ENCODE measurements around the gene PRKAG2. TPM values are rescaled to one million over a fixed set of nuclear protein-coding genes. Genes with fewer than 3 reads are reported as not detected.

The PRKAG2 gene
- polyA plus RNA-seq, 4 donors, result 6.1 to 38.1 (median 33.6) TPM

GRCh38 chr7:151821806-151822540, 54.9 kb downstream of the PRKAG2 start:
- no peak for DNase-seq (ENCODE audit: low read depth in 4 of 4, low spot score in 3 of 4)

- no peak for DNase-seq (ENCODE audit: low read depth in 4 of 4, low spot score in 3 of 4)
Measured at GRCh38 chr7:151821226-151821625, 55.7 kb downstream of the PRKAG2 start.

GRCh38 chr7:151820491-151821105, 56.3 kb downstream of the PRKAG2 start:
- DNase-seq (ENCODE audit: low read depth in 4 of 4, low spot score in 3 of 4), result no peak

GRCh38 chr7:151819866-151820265, 57.0 kb downstream of the PRKAG2 start:
- DNase-seq (ENCODE audit: low read depth in 4 of 4, low spot score in 3 of 4), result no peak

GRCh38 chr7:151818674-151819519, 58.0 kb downstream of the PRKAG2 start:
- no peak for DNase-seq (ENCODE audit: low read depth in 4 of 4, low spot score in 3 of 4)

- DNase-seq (ENCODE audit: low read depth in 4 of 4, low spot score in 3 of 4), result no peak
Measured at GRCh38 chr7:151817981-151818673, 58.8 kb downstream of the PRKAG2 start.

DNA sequence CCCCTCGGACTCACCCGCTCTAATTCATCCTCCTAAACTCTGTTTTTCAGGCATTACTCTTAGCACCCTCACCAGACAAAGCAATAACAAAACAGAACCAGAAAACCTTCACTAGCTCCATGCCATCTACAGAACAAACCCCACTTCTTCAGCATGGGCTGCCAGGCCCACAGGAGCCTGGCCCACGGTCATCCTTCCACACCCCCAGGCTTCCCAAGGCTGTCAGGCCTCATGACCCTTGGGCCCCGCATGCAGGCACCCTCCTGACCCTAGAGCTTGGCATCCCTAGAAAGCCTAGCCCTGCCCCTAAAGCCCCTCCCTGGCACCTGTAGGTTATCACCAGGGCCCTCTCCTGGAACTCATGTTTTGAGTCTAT, 59.6 kb downstream of the PRKAG2 start:
- no peak for DNase-seq (ENCODE audit: low read depth in 4 of 4, low spot score in 3 of 4)

DNA sequence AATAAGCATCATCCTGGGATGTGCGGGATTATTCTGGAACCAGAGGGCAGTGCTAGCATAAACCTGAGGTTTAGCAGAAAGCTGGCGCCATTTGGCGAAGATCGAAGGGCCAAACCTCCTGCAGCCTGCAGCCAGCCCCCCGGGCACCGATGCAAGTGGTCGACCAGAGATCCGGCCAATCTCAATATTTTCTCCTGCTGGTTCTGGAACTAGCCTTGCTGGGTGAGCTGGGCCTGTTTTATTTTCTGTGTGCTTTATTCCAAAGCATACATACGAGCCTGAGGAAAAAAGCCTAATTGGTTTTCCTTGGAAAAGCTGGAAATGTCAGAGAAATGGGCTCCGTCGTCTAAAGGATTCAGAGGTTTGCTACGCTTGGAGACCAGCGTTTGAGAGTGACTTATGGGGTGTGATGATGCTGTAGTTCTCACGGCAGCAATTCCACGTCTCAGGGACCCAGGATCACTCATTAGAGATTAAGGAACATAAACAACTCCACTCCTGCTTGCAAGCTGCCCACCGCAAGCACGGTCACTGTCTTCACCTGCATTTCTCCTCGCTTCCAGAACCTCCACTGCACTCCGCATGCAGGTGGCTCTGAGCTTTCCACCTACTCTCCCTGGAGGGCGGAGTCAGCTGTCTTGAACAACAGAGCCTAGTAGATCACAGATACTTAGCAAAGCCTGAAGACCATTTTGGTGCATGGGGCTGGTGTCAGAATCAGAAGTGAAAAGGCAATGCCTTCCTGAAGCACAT, 60.2 kb downstream of the PRKAG2 start:
- no peak for DNase-seq (ENCODE audit: low read depth in 4 of 4, low spot score in 3 of 4)

- no peak for DNase-seq (ENCODE audit: low read depth in 4 of 4, low spot score in 3 of 4)
Measured at GRCh38 chr7:151815419-151815818, 61.5 kb downstream of the PRKAG2 start.

DNA sequence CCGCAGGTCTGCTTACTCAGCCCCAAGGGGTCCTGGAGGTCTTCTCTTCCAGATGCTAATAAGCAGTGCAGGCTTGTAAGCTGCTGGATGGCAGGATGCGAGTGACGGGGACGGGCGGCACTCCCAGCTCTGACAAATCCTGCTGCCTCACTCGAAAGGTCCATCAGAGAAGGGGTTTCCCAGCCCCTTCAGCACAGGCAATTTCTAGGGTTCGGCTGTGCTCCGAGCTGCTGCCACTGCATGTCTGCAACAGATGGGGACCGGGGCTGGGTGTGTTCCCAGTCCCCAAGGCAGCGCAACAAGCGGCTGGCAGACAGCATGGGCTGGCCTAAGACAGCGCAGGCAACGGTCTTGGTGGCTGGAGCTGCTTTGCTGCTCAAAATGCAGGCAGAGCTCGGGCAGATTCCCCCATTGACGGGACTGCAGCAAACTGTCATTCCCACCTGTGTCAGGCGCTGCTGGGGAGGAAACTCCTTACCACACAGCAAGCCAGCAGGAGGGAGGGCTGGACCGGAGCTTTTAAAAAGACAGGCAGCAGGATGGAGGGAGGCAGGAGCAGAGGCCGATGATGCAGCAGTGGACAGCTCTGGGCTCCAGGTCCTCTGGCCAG, 62.4 kb downstream of the PRKAG2 start:
- DNase-seq (ENCODE audit: low read depth in 4 of 4, low spot score in 3 of 4), result no peak

DNA sequence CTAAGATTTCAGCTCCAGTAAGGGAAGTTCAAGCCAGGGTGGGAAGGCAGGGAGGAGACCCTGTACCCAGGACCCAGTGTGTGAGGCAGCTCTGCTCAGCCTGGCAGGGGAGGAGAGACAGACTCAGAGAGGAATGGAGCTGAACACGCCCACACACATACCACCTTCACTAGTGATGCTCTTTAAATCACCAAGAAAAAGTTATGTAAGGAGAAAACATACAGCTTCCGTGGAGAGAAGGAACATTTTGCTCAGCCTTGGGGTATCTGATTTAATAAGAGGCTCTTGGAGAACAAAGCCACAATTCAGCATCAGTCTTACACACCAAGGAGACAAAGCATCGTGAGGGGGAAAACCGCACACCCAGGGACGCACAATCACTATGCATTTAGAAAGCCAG, 62.9 kb downstream of the PRKAG2 start:
- no peak for DNase-seq (ENCODE audit: low read depth in 4 of 4, low spot score in 3 of 4)

DNA sequence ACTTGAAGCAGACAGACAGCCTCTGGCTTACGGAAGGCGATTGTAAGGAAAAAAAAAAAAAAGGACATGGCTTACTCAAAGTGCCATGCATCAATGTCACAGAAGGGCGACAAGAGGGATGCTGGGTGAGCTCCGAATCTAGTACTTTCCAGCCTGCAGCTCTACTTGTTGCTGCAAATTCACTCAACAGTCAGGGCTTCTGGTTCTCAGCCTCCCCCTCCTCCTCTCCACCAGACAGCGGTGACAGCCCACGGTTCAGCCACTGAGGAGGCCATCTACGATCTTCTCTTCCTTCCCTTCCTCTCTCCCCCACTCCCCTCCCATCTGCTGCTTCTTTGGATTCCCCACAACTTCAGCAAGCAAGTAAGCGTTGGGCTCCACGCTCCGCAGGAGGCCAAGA, 63.5 kb downstream of the PRKAG2 start:
- no peak for DNase-seq (ENCODE audit: low read depth in 4 of 4, low spot score in 3 of 4)

- DNase-seq (ENCODE audit: low read depth in 4 of 4, low spot score in 3 of 4), result no peak
Measured at GRCh38 chr7:151812967-151813366, 63.9 kb downstream of the PRKAG2 start.

GRCh38 chr7:151810441-151811232, 66.3 kb downstream of the PRKAG2 start:
- DNase-seq (ENCODE audit: low read depth in 4 of 4, low spot score in 3 of 4), result no peak

- no peak for DNase-seq (ENCODE audit: low read depth in 4 of 4, low spot score in 3 of 4)
Measured at GRCh38 chr7:151809864-151810170, 67.1 kb downstream of the PRKAG2 start.

GRCh38 chr7:151809146-151809863, 67.6 kb downstream of the PRKAG2 start:
- DNase-seq (ENCODE audit: low read depth in 4 of 4, low spot score in 3 of 4), result no peak

DNA sequence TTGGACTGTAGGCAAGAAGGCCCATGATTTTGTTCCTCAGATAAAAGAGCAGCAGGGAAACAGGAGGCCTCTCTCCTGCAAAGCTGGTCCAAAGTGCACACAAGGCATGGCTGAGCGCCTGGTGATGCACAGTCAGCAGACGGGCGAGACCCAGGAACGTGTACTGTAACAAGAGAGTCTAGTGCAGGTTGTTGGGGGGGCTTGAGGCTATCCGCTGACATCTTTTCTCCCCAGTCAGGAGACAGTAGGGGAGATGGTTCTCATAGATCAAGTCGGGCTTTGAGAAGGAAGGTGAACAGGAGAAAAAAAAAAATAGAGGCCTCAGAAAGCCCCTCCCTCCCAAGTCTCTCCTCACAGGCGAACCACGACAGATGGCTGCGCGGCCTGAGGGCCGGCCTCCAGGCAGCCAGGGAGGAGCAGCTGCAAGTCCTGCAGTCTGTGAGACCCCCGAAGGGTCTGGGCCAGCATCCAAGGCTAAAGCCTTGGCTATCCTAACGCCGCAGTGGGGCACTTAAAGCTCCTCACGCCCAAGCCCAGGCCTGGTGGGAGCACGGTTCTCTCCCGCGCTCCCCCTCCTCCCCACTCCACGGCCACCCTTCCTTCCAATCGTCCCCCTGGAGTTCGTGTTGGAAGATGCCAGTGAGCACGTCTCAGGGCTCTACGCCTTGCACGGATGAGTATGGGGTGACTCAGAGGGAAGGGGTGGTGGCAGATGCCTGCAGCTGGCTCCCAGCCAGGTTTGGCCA, 68.3 kb downstream of the PRKAG2 start:
- no peak for DNase-seq (ENCODE audit: low read depth in 4 of 4, low spot score in 3 of 4)

DNA sequence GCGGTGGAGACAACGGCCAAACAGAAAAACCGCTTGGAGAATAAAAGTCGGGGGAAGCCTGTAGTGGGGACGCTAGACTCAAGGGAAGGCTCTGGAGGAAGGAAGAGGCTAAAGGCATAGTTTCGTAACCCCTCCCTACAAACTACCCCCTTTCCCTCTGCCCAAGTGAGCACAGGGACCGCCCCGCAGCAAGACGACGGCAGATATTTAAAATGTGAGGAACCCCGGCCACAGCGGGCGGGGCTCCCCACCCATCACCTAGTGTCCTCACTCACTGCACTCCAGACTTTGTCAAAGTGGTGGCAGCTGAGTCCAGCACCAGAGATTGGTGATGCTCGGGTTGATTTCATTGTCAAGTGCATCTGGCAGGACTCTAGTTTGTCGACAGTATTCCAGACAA, 69.1 kb downstream of the PRKAG2 start:
- DNase-seq (ENCODE audit: low read depth in 4 of 4, low spot score in 3 of 4), result no peak

All from left renal pelvis (tissue), 4 donors.